ENCODE data around the gene AMBP.
A peak's percentile ranks its signal among the peaks of the same experiment; 100 is the strongest.

The AMBP gene

DNA sequence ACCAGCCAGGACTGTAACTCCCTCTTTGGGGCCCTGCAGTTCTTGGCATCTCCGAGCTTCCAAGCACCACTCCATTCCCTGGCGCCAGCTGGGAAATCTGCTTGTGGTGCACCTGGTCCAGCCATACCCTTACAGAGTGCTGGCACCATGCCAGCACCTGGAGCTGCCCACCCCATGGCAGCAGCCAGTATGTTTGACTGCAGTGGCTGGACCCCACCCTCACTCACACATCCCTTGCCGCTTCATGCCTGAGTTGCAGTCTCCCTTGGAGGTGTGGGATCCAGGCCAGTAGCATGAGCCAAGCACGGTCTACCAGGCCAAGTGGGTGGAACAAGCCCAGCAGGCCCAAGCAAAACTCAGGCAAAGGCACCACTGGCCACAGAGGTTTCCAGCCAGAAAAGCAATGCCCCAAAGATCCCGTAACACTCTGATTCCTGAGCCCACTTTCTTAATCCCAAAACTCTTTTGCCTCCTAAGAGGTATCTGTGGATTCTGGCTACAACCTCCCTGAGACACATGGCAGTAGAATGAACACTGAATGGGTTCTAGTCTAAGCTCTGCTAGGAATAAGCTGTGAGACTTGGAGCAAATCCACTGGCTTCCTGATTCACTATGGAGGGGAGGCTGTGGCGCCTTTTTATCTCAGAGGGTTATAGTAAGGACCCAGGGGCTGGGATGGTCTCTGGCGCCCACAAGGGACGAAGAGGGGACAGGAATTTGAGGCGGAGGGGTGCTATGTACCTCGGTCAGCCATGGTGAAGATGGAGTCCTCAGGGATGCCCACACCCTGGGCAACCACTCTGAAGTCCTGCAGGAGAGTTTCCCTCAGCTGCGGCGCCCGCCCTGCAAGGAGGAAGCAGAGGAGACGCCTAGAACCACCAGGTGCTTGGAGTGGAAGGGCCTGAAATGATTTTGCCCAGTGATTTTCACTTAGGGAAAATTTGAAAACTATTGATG lies 5.6 kb downstream of the AMBP start:
- peak; percentile 96 for DNase-seq

- DNase-seq, result no peak
Observed at GRCh38 chr9:114071197-114071795, 6.8 kb downstream of the AMBP start.

- DNase-seq, result no peak
Observed at GRCh38 chr9:114070188-114071103, 7.7 kb downstream of the AMBP start.

GRCh38 chr9:114069476-114070187 lies 8.5 kb downstream of the AMBP start:
- no peak for DNase-seq

DNA sequence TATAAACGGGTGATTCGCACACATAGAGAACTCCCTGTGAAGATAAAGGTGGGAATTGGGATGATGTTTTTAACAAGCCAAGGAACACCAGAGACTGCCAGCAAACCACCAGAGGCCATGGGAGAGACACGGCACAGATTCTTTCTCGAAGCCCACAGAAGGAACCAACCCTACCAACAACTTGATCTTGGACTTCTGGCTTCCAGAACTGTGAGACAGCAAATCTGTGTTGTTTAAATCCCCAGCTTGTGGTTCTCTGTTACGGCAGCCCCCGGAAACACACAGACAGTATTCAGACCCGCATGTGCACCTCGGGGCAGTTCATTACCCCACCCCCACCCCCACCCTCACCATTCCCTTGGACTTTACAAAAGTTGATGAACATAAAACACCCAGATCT lies 12.8 kb downstream of the AMBP start:
- no peak for DNase-seq

DNA sequence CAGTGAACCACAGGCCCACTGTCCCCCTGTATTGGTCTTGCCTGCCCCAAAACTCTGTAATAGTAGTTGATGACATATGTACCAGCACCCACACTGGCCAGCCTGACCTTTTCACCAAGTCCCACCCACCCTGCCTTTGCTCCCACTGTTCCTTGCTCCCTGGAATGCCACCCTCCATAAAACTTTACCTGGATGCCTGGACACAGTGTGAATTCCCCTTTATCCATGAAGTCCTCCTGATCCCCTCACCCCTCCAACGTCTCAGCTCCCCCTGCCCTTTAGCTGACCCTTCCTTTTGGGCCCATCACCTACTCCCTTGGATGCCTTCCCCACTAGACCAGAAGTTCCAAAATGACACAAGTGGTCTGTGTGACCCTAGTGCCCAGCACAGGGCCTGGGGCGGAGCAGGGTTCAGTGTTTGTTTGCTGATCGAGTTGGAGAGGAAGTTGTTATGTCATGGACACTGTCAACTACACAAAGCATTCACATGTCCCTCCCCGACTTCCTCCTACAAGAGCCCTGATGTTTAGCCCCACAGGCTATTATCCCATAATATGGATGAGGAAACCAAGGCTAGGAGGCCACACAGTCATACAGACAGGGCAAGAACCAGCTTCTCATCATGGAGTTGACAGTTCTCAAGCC lies 16.1 kb downstream of the AMBP start:
- DNase-seq, result no peak

GRCh38 chr9:114061292-114061691 lies 16.8 kb downstream of the AMBP start:
- DNase-seq, result no peak

- no peak for DNase-seq
Observed at GRCh38 chr9:114060711-114061110, 17.4 kb downstream of the AMBP start.

DNA sequence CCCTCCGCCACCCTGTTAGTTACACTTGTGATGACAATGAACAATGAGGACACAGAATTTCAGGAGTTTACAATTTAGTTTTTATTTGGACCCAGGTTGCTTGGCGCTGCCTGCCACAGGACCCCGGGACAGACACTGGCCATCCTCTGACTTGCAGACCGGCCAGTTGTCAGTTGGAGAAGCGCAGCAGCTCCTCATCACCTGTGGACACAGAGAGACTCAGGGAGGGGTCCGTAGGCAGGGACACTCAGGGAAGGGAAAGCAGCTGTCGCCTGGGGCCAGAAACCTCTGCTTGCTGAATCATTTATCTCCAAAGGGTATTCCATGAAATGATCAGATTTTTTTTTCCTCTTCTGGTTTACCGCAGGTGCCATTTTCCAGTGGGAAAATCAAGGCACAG lies 18.0 kb downstream of the AMBP start:
- no peak for DNase-seq

DNA sequence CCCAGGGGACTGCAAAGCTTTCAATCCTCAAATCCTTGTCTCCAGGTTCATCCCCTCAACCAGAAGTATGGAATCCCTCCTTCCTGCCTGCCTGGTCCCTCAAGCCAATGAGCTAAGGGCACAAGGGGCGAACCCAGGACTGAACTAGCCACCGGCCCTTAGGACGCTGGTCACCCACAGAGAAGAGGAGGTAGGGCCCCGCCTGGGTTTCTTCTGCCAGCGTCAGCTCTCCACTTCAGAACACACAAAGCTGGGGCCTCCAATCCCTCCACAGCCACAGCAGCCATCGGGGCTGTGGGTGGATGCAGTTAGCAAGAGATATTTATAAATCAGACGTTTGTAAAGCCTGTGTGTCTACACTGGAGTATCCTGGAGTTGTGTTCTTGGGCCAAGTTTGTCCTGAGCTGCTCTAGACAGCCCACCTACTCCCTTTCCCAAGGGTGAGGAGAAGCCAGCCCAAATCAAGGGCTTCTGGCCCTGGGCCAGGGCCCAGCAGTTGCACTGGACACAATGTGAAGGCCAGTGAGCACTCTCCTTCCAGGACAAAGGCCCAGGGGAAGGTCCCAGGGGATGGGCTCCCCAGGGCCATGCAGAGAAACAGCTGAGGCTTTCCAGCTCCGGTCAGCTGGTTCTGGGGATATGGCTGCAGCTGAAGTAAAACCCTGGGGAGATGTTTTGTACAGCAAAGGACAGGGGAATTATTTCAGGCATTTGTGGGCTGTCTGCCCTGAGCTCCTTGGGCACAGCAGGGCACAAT lies 18.9 kb downstream of the AMBP start:
- DNase-seq, result no peak

DNA sequence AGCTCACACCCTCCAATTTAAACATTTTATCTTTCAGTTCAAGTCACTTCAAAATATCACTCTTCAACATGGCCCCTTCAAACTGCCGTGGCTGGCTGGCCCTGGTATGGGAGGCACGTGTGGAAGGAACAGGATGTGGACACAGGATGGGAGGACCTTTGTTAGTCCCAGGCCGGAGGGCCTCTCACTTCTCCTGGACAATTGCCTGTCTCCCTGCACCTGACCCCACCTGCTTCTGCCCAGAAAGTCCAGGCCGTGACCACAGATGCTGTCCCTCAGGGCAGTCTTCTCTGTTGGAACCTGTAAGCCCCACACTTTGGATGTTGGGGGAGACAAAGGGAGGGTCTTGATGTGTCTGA lies 19.4 kb downstream of the AMBP start:
- DNase-seq, result no peak

DNA sequence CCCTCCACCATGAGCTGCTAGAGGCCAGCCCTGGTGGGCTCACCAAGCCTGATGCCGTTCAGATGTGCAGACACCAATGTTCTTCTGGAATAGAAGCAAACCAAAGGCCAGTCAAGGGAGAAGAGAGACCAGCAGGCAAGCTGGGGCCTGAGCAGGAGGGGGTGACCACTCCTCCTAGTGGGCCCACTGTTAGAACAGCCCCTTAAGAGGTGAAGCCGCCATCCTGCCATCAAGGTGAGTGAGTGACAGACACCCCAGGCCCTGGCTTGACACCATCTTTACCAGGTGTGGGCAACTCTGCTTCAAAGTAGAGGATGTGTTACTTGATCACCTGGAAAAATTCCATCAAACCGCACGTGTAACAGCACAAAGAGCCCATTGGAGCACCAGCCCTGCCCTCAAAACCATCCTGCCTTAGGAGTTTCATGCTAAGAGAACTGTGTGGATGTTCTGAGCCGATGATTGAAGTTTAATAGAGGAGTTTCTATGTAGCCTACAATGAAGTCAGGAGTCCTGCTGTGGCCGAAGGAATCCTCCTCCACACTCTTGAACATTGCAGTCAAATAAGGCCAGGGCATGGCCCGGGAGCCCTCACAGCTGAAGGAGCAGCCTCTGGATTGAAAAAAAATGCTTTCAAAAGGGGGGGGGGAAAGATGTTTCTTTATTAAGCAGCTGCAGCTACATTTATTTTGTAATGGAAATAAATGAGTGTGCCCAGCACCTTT lies 20.8 kb downstream of the AMBP start:
- no peak for DNase-seq

GRCh38 chr9:114056527-114056926 lies 21.6 kb downstream of the AMBP start:
- DNase-seq, result no peak

GRCh38 chr9:114055894-114056293 lies 22.2 kb downstream of the AMBP start:
- DNase-seq, result no peak

DNA sequence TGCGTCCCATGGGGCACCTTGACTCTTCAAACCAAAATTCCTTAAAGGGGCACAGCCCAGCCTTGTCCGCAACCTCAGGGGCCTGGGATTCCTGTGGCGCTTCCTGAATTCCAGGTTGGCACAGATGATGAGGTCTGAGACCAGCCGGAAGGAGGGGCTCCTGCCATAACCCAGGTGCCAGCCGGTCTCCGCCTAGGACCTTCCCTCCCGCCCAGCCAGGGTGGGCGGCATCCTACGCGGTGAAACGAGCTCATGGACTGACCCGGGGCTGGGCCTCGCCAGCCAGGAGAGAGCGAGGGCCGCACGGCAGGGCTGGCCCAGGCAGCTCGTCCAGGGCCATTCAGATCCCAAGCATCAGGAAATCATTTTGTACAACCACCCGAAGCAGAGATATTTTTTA lies 23.0 kb downstream of the AMBP start:
- no peak for DNase-seq

- no peak for DNase-seq
Observed at GRCh38 chr9:114054191-114054690, 23.9 kb downstream of the AMBP start.

- no peak for DNase-seq
Observed at GRCh38 chr9:114053246-114054005, 24.7 kb downstream of the AMBP start.

- no peak for DNase-seq
Observed at GRCh38 chr9:114051706-114052105, 26.4 kb downstream of the AMBP start.

- DNase-seq, result no peak
Observed at GRCh38 chr9:114051281-114051680, 26.8 kb downstream of the AMBP start.

- no peak for DNase-seq
Observed at GRCh38 chr9:114050646-114051045, 27.5 kb downstream of the AMBP start.

Data from DMS79 (cell line).